A549 (cell line): ENCODE results near the gene ANKEF1. TPM values are rescaled to one million over a fixed set of nuclear protein-coding genes. Genes with fewer than 3 reads are reported as not detected.

Experiments
- ATAC-seq, 2 experiments: fragments of 200-7000 bp in 1 of 2; fragments of >200 bp in 1 of 2; cut with Nextera tagmentation in 1 of 2; cut with Tn5 transposase in 1 of 2; 3 replicates each; pipeline versions ENCODE4 v1.8.0 to v1.9.1; 2018 to 2020; ENCODE audit warnings: mild to moderate bottlenecking in 1 of 2, moderate library complexity in 1 of 2
- CTCF ChIA-PET: fragments of 300-600 bp; sonication (Branson Sonifier 250); formaldehyde crosslinking; extraction: SDS; loops from one replicate; lab custom pipeline; 2021; ENCODE audit warnings: antibody characterized with exemption, inconsistent platforms; lab: Yijun Ruan, JAX
- POLR2A ChIA-PET: fragments of 350-600 bp; formaldehyde crosslinking; extraction: SDS; loops from one replicate; lab custom pipeline; 2021; ENCODE audit warnings: antibody characterized with exemption, inconsistent platforms; lab: Yijun Ruan, JAX
- DNase-seq, 2 experiments: peaks; one replicate each; pipeline versions ENCODE4 v3.0.0 to v3.0.0-alpha.2; 2011 to 2016; ENCODE audit warnings: low read depth in 1 of 2, low spot score in 1 of 2
- FAIRE-seq: peaks from 2 replicates; lab custom pipeline; 2011; peaks lifted over from hg19 to GRCh38; lab: Jason Lieb, UNC
- H3K27ac ChIP-seq, 2 experiments: fragments of >200 bp; sonication (Bioruptor Twin); formaldehyde crosslinking; 3 replicates each; pipeline ENCODE4 v1.5.1; 2016 to 2017
- H3K4me1 ChIP-seq: fragments of >200 bp; sonication (Bioruptor Twin); formaldehyde crosslinking; 3 replicates; pipeline ENCODE4 v1.6.1; 2016
- H3K4me2 ChIP-seq: fragments of >200 bp; sonication (Bioruptor Twin); formaldehyde crosslinking; 3 replicates; pipeline ENCODE4 v1.6.1; 2016
- H3K4me3 ChIP-seq: fragments of >200 bp; sonication (Bioruptor Twin); formaldehyde crosslinking; 3 replicates; pipeline ENCODE4 v1.5.1; 2016
- H3K9me3 ChIP-seq: fragments of >200 bp; sonication (Bioruptor Twin); formaldehyde crosslinking; 3 replicates; pipeline ENCODE4 v1.6.1; 2016
- BCL3 ChIP-seq: fragments of >200 bp; sonication (Bioruptor Twin); formaldehyde crosslinking; IDR thresholded peaks from 3 replicates; pipeline ENCODE4 v1.6.1; 2016
- BHLHE40 ChIP-seq: IDR thresholded peaks from 2 replicates; pipeline ENCODE4 v1.6.1; 2012; ENCODE audit warnings: low read depth, low read length, inconsistent platforms
- CBX2 ChIP-seq: fragments of 200-600 bp; sonication (generic); IDR thresholded peaks from 2 replicates; pipeline ENCODE4 v1.6.1; 2016; ENCODE audit warnings: low read depth, mild to moderate bottlenecking, borderline replicate concordance
- CBX8 ChIP-seq: fragments of 200-600 bp; sonication (generic); IDR thresholded peaks from 2 replicates; pipeline ENCODE4 v1.6.1; 2016
- CEBPB ChIP-seq, 2 experiments: fragments of >200 bp in 1 of 2; sonication (Bioruptor Twin) in 1 of 2; formaldehyde crosslinking in 1 of 2; IDR thresholded peaks; 2 replicates each; pipeline ENCODE4 v1.6.1; 2012 to 2016
- E2F6 ChIP-seq: IDR thresholded peaks from 2 replicates; pipeline ENCODE4 v1.6.1; 2012; ENCODE audit warnings: low read depth, borderline replicate concordance
- EHF ChIP-seq: fragments of 250-450 bp; sonication (Bioruptor Pico); IDR thresholded peaks from 2 replicates; pipeline ENCODE4 v1.5.0; 2020; ENCODE audit warnings: mild to moderate bottlenecking
- ELK1 ChIP-seq: fragments of 150-350 bp; IDR thresholded peaks from 2 replicates; pipeline ENCODE4 v1.6.1; 2014; ENCODE audit warnings: low read depth, mild to moderate bottlenecking, low read length
- ESRRA ChIP-seq: fragments of 150-350 bp; IDR thresholded peaks from 2 replicates; pipeline ENCODE4 v1.6.1; 2014; ENCODE audit warnings: mild to moderate bottlenecking, low read length, borderline replicate concordance
- FOSB ChIP-seq: fragments of 250-450 bp; sonication (Bioruptor Pico); IDR thresholded peaks from 2 replicates; pipeline ENCODE4 v1.5.0; 2020; ENCODE audit warnings: mild to moderate bottlenecking, moderate library complexity
- HDAC2 ChIP-seq: fragments of 200-600 bp; sonication (generic); IDR thresholded peaks from 2 replicates; pipeline ENCODE4 v1.6.1; 2016
- HES2 ChIP-seq: fragments of >200 bp; sonication (Bioruptor Twin); formaldehyde crosslinking; IDR thresholded peaks from 2 replicates; pipeline ENCODE4 v1.6.1; 2016
- HEYL ChIP-seq: fragments of 250-450 bp; sonication (Bioruptor Pico); IDR thresholded peaks from 2 replicates; pipeline ENCODE4 v1.8.0; 2021; ENCODE audit warnings: mild to moderate bottlenecking, moderate library complexity
- HMGXB4 ChIP-seq: fragments of 250-450 bp; sonication (Bioruptor Pico); IDR thresholded peaks from 2 replicates; pipeline ENCODE4 v1.5.0; 2021; ENCODE audit warnings: mild to moderate bottlenecking, moderate library complexity, borderline replicate concordance
- HOXB13 ChIP-seq: fragments of 250-450 bp; sonication (Bioruptor Pico); IDR thresholded peaks from 2 replicates; pipeline ENCODE4 v1.5.0; 2020; ENCODE audit warnings: low read depth, mild to moderate bottlenecking, moderate library complexity
- HOXB5 ChIP-seq: fragments of 250-450 bp; sonication (Bioruptor Pico); IDR thresholded peaks from 2 replicates; pipeline ENCODE4 v1.5.0; 2020; ENCODE audit warnings: mild to moderate bottlenecking, moderate library complexity
- JUN ChIP-seq, 2 experiments: fragments of >200 bp; sonication (Bioruptor Twin); formaldehyde crosslinking; IDR thresholded peaks; 2 replicates in 1 of 2; 3 replicates in 1 of 2; pipeline ENCODE4 v1.6.1; 2016 to 2017
- JUNB ChIP-seq: fragments of >200 bp; sonication (Bioruptor Twin); formaldehyde crosslinking; IDR thresholded peaks from 2 replicates; pipeline ENCODE4 v1.6.1; 2016
- MAX ChIP-seq: IDR thresholded peaks from 2 replicates; pipeline ENCODE4 v1.6.1; 2012
- MAZ ChIP-seq: fragments of 150-350 bp; IDR thresholded peaks from 2 replicates; pipeline ENCODE4 v1.6.1; 2014; ENCODE audit warnings: antibody characterized with exemption, low read depth, low read length, borderline replicate concordance
- NPAS2 ChIP-seq: fragments of 250-450 bp; sonication (Bioruptor Pico); IDR thresholded peaks from 2 replicates; pipeline ENCODE4 v1.8.0; 2022; ENCODE audit warnings: mild to moderate bottlenecking, moderate library complexity, borderline replicate concordance
- PHF8 ChIP-seq: fragments of 200-600 bp; sonication (generic); IDR thresholded peaks from 2 replicates; pipeline ENCODE4 v1.6.1; 2016; ENCODE audit warnings: low read depth, mild to moderate bottlenecking, antibody characterized with exemption, moderate library complexity, borderline replicate concordance
- POLR2A ChIP-seq: IDR thresholded peaks from 2 replicates; pipeline ENCODE4 v1.6.1; 2012; ENCODE audit warnings: mild to moderate bottlenecking, low read length
- RAD21 ChIP-seq, 2 experiments: fragments of >200 bp in 1 of 2; sonication (Bioruptor Twin) in 1 of 2; formaldehyde crosslinking in 1 of 2; IDR thresholded peaks in 1 of 2; conservative IDR thresholded peaks in 1 of 2; 2 replicates in 1 of 2; 3 replicates in 1 of 2; pipeline ENCODE4 v1.6.1; 2012 to 2018; ENCODE audit warnings: inconsistent platforms in 1 of 2
- RCOR1 ChIP-seq: fragments of 150-350 bp; IDR thresholded peaks from 2 replicates; pipeline ENCODE4 v1.6.1; 2014; ENCODE audit warnings: antibody characterized with exemption, low read length, low read depth
- TFCP2L1 ChIP-seq: fragments of 250-450 bp; sonication (Bioruptor Pico); IDR thresholded peaks from 2 replicates; pipeline ENCODE4 v1.5.0; 2021; ENCODE audit warnings: mild to moderate bottlenecking
- TP53 ChIP-seq: fragments of 250-450 bp; sonication (Bioruptor Pico); IDR thresholded peaks from 2 replicates; pipeline ENCODE4 v1.5.0; 2021; ENCODE audit warnings: mild to moderate bottlenecking, moderate library complexity
- ZFP36 ChIP-seq: fragments of 450-650 bp; IDR thresholded peaks from 2 replicates; pipeline ENCODE4 v1.6.1; 2014; ENCODE audit warnings: borderline replicate concordance; ENCODE audit not compliant: partially characterized antibody
- ZNF302 ChIP-seq: fragments of 250-450 bp; sonication (Bioruptor Pico); IDR thresholded peaks from 2 replicates; pipeline ENCODE4 v1.9.0; 2021; ENCODE audit warnings: inconsistent platforms, mild to moderate bottlenecking, moderate library complexity
- WGBS: methylation state at CpG from one replicate; pipeline ENCODE4 v1.1.6; 2017; ENCODE audit errors: missing lambda C conversion rate; 5-methylcytosine and 5-hydroxymethylcytosine counted together
- polyA minus RNA-seq: library from RNA; depleted of rRNA, polyadenylated mRNA; stranded (reverse); fragments of >200 nt; gene quantifications from 2 replicates; pipeline ENCODE4 v1.2.3, GENCODE V29; 2011; rRNA and poly(A)+ RNA removed
- polyA plus RNA-seq, 4 experiments: library from polyadenylated mRNA; depleted of rRNA in 3 of 4; stranded (reverse); fragments of >200 nt; fragmentation: RNase III in 1 of 4; extraction: RNeasy Plus Mini Kit Qiagen cat#74134 plus additional on column Dnase treatment in 1 of 4; gene quantifications; 2 replicates in 3 of 4; 3 replicates in 1 of 4; pipeline ENCODE4 v1.2.3, GENCODE V29; 2011 to 2017

Gene ANKEF1
- polyA plus RNA-seq (2011; rRNA removed) (19.7 and 21.2 TPM in 2 replicates), polyA plus RNA-seq (2017; fragmentation: RNase III; extraction: RNeasy Plus Mini Kit Qiagen cat#74134 plus additional on column Dnase treatment) (11.5 to 11.8 TPM (median 11.7 TPM) in 3 replicates), polyA minus RNA-seq (13.1 and 13.5 TPM in 2 replicates)
- 4.0 and 4.5 TPM in 2 replicates for polyA plus RNA-seq (2012; cell fraction: cytosol; rRNA removed)
- polyA plus RNA-seq (2012; cell fraction: nucleus; rRNA removed), result 1.6 and 2.4 TPM in 2 replicates

GRCh38 chr20:10034717-10035571 is at the start of gene ANKEF1:
TSS of gene ANKEF1 (plus strand) at chr20:10034987. CDS start at chr20:10038302, 3,315 bp downstream.
- FAIRE-seq, result no peak
- ChIA-PET CTCF (interaction anchor here (0.9 to 12.4 kb wide), 5 partner anchors 9 to 417 kb away, joined by 3 to 86 read pairs (median 22); no protein-coding TSS in a partner anchor), POLR2A (interaction anchor here (0.7 to 1.0 kb wide), 5 partner anchors 13 to 399 kb away, joined by 3 to 9 read pairs (median 5); partner anchors contain the start of genes MKKS and SNAP25)
- H3K4me1 ChIP-seq, result peaks cover 23% of the 10 kb centered on the region
- 7% methylated on average over 22 of the region's 65 CpGs for WGBS
- H3K27ac ChIP-seq, result peak within 1 kb of the TSS; percentile 85 to 93
- peak within 1 kb of the TSS; percentile 77 for H3K4me2 ChIP-seq
- no peaks in the 10 kb centered on the region for H3K9me3 ChIP-seq
- TF ChIP-seq CEBPB (IDR thresholded peaks at IDR 0.05) (no peak), POLR2A (peak; percentile 69), RAD21 (conservative IDR thresholded peaks at IDR 0.05 in 1 of 2, IDR thresholded peaks at IDR 0.05 in 1 of 2) (peak in 1 of 2 experiments; percentile 38; a peak in 2 of 5 replicates), JUNB (no peak), ELK1 (no peak), PHF8 (peak; percentile 92), ESRRA (no peak), HES2 (no peak), EHF (CRISPR knock-in tag) (peak; percentile 51; the same call in 1 of the 2 replicates), JUN (IDR thresholded peaks at IDR 0.05) (peak in 1 of 2 experiments; percentile 92; a peak in 3 of 5 replicates), HOXB13 (CRISPR knock-in tag) (no peak), BHLHE40 (no peak), NPAS2 (no peak), HMGXB4 (CRISPR knock-in tag) (no peak), MAX (peak; percentile 93), MAZ (no peak), CBX8 (no peak), RCOR1 (no peak), ZNF302 (CRISPR knock-in tag) (no peak), TP53 (CRISPR knock-in tag) (0 out of 2 replicates have a peak, but pooled peaks have one; percentile 36), HEYL (CRISPR knock-in tag) (no peak), CBX2 (no peak), HOXB5 (CRISPR knock-in tag) (0 out of 2 replicates have a peak, but pooled peaks have one; percentile 19), E2F6 (peak; percentile 97), BCL3 (peak; percentile 63; the same call in 1 of the 3 replicates), ZFP36 (no peak), HDAC2 (0 out of 2 replicates have a peak, but pooled peaks have one; percentile 41), FOSB (CRISPR knock-in tag) (no peak), TFCP2L1 (CRISPR knock-in tag) (0 out of 2 replicates have a peak, but pooled peaks have one; percentile 67)
- peak; percentile 99 to 100 for ATAC-seq
- DNase-seq, result peak; percentile 88 to 91
- H3K4me3 ChIP-seq, result peak within 1 kb of the TSS; percentile 61
